Activated effector memory CD4-positive, alpha-beta T cell treated with Interleukin-2 at 50 U/mL for 16 hours (primary cell): ENCODE data around the gene RGL2.
"Not testable (repeated sequence)": the region's sequence is repeated elsewhere in the genome, so short reads cannot be mapped to it uniquely, and the experiment has no call there.

Experiments
- DNase-seq: peaks from one replicate; pipeline ENCODE4 v3.0.0-alpha.2; 2020

RGL2 gene, protein sequence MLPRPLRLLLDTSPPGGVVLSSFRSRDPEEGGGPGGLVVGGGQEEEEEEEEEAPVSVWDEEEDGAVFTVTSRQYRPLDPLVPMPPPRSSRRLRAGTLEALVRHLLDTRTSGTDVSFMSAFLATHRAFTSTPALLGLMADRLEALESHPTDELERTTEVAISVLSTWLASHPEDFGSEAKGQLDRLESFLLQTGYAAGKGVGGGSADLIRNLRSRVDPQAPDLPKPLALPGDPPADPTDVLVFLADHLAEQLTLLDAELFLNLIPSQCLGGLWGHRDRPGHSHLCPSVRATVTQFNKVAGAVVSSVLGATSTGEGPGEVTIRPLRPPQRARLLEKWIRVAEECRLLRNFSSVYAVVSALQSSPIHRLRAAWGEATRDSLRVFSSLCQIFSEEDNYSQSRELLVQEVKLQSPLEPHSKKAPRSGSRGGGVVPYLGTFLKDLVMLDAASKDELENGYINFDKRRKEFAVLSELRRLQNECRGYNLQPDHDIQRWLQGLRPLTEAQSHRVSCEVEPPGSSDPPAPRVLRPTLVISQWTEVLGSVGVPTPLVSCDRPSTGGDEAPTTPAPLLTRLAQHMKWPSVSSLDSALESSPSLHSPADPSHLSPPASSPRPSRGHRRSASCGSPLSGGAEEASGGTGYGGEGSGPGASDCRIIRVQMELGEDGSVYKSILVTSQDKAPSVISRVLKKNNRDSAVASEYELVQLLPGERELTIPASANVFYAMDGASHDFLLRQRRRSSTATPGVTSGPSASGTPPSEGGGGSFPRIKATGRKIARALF

DNA sequence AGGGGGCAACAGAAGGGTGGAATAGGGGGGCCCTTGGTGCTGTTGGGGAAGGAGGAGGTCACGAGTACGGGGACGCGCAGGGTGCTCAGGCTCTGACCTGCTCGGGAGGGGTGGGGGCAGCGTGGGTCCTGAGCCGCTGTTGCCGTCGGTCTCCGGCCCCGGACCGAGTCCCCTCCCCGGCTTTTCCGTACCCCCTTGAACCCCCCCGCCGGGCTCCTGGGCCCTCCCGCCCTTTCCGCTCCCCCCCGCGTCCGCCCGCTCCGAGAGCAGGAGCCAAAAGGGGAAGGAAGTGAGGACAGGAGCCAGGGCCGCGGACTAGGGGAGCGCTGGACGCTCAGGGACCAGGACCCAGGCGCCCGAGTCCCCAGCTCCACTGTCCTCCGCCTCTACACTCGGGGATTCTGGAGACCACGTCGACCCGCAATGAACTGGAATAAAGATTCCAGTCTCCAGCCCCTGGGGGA, at the start of gene RGL2:
RGL2 (minus strand) TSS at position 170 of the 464 bp plus-strand sequence. CDS start 332 bp downstream, outside the sequence.
- peak; percentile 62 for DNase-seq

- DNase-seq: no peak
Measured at GRCh38 chr6:33347816-33348215, 49.1 kb upstream of the RGL2 start.

DNA sequence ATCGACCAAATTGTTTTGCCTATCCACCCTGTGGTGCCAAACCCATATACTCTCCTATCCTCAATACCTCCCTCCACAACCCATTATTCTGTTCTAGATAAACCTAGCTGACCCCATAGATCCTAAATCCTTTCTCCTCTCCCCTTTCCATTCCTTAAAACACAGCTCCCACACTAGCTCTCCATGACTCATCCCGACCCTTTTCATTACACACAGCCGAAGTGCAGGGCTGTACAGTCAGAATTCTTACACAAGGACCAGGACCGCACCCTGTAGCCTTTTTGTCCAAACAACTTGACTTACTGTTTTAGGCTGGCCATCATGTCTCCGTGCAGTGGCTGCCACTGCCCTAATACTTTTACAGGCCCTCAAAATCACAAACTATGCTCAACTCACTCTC, 48.2 kb upstream of the RGL2 start:
- DNase-seq: not testable (repeated sequence)

GRCh38 chr6:33344701-33345697, 46.3 kb upstream of the RGL2 start:
- DNase-seq: peak; percentile 53

DNA sequence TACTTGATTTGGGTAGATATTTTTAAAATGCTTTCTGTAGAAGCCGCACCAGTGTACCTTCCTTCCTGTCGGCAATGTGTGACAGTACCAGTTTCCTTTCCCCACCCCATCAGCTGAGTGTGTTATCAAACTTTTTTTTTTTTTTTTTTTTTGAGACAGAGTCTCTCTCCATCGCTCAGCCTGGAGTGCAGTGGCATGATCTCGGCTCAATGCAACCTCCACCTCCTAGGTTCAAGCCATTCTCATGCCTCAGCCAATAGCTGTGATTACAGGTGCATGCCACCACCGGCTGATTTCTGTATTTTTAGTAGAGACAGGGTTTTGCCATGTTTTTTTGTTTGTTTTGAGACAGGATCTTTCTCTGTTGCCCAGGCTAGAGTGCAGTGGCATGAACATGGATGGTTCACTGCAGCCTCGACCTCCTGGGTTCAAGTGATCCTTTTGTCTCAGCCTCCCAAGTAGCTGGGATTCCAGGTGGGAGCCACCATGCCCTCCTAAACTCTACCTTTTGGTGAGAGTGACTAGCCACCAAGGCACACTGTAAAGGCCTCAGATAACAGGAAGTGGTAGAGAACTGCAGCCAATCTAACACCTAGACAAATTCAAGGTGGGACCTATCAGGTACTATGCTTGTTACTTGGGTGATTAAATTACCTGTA, 45.3 kb upstream of the RGL2 start:
- DNase-seq: peak; percentile 50

DNA sequence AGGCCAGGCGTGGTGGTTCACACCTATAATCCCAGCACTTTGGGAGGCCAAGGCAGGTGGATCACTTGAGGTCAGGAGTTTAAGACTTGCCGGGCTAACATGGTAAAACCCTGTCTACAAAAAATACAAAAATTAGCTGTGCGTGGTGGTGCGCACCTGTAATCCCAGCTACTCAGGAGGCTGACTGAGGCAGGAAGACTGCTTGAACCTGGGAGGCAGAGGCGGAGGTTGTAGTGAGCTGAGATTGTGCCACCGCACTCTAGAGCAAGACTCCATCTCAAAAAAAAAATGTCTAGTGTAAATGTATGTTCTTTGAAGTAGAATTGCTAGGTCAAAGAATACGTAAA, 44.8 kb upstream of the RGL2 start:
- DNase-seq: not testable (repeated sequence)

DNA sequence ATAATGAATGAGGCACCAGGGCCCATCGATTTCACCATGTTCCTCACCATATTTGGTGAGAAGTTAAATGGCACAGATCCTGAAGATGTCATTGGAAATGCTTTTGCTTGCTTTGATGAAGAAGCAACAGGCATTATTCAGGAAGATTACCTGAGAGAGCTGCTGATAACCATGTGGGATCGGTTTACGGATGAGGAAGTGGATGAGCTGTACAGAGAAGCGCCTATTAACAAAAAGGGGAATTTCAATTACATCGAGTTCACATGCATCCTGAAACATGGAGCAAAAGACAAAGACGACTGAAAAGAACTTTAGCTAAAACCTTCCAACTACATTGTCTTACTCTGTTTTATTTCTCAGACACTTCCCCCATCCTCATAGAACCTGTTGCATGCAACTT, 40.5 kb upstream of the RGL2 start:
- no peak for DNase-seq

DNA sequence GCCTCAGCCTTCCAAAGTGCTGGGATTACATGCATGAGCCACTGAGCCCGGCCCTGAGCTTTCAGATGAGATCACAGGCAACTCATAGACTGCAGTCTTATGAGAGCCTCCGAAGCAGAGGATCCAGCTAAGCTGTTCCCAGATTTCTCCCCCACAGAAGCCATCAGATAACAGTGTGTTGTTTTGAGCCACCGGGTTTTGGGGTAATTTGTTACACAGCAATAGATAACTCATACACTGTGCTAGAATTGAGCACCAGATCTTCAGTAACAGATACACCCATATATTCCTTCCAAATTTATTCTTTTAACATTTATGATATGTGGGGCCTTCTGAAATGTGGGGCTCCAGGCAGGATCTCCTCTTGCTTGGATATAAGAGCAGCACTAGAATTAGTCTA, 37.8 kb upstream of the RGL2 start:
- no peak for DNase-seq

GRCh38 chr6:33335916-33336315, 37.2 kb upstream of the RGL2 start:
- DNase-seq: no peak

DNA sequence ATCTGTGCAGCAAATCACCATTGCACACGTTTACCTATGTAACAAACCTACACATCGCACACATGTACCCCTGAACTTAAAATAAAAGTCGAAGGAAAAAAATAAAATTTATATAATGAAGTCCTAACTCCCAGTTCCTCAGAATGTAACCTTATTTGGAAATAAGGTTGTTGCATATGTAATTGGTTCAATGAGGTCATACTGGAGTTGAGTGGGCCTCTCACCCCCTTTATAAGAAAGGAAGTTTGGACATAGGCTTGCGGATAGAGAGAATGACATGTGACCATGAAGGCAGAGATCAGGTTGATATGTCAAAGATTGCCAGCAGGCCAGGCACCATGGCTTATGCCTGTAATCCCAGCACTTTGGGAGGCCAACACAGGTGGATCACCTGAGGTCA, 34.9 kb upstream of the RGL2 start:
- DNase-seq: no peak

DNA sequence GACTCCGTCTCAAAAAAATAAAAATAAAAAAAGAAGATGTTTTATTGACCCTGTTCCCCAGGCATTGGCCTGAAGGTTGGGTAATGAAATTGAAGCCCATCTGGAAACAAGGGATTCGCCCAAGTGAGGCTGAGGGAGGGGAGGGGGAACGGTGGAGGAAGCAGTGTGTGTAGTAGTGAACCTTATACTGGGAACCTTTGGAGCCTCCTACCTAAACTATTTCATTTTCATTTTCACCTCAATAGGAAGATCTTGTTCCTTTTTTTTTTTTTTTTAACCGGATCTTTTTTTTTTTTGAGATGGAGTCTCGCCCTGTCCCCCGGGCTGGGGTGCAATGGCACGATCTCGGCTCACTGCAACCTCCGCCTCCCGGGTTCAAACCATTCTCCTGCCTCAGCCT, 32.0 kb upstream of the RGL2 start:
- DNase-seq: no peak

GRCh38 chr6:33329058-33329457, 30.3 kb upstream of the RGL2 start:
- DNase-seq: no peak

DNA sequence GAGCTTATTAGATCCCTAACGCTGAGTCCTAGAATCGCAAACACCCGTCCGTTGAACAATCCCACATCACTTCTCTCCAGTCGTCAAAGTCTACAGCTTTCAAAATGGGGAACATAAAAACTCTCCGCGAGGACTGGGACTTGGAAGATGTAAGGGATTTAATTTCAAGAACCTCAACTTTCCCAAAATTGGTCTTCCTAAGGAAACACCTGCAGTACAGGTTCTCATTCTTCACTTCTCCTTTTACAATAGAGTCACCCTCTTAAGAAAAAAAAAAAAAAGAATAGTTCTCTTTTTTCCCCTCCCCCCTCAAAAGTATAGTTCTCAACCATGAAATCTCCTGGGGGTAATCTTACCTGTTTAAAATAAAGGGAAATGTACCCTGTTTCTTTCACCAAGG, 25.4 kb upstream of the RGL2 start:
- DNase-seq: no peak

DNA sequence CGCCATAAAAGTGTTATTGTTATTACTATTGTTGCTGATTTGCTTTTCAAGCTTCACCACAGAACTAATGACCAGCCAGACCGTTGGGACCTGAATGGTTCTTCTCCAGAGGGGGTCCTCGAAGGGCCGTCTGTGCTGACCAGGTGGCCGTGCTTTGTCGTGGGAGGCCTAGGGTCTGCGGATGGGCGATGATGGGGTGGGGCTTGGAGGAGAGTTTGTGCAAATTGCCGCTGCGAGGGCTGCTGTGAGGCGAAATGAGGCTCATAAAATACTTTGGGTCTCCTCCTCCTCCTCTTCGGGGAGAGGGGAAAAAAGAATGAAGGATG, 24.8 kb upstream of the RGL2 start:
- DNase-seq: peak; percentile 14

GRCh38 chr6:33321227-33321626, 22.5 kb upstream of the RGL2 start:
- DNase-seq: no peak

- no peak for DNase-seq
Measured at GRCh38 chr6:33320315-33321181, 21.8 kb upstream of the RGL2 start.

- DNase-seq: no peak
Measured at GRCh38 chr6:33319939-33320314, 21.2 kb upstream of the RGL2 start.

DNA sequence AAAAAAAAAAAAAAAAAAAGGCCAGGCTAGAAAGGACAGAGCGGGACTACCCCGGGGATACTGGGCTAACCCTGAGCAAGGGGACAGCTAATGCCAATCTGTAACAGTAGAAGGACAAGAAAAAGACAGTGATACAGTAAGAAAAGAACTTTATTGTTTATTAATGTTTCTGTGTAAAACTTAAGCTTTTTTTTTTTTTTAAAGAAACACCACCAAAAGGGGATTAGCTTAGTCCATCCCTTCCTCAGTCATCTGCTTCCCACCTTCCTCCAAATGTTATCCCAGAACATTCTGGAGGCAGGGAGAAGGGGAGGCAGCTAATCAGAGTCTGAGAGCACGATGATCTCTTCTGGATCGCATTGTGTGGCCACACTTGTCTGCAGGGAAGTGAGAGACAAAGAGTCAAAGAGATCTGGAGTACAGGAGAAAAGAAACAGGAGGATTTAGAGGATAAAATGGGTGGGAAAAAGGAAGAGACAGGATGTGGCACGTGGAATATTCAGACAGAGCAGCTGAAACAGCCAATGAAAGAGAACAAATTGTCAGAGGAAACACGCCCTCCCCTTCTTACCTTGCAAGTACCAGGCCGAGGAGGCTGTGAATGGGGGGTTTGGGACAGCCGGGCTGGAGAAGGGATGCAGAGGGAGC, 19.8 kb upstream of the RGL2 start:
- no peak for DNase-seq

DNA sequence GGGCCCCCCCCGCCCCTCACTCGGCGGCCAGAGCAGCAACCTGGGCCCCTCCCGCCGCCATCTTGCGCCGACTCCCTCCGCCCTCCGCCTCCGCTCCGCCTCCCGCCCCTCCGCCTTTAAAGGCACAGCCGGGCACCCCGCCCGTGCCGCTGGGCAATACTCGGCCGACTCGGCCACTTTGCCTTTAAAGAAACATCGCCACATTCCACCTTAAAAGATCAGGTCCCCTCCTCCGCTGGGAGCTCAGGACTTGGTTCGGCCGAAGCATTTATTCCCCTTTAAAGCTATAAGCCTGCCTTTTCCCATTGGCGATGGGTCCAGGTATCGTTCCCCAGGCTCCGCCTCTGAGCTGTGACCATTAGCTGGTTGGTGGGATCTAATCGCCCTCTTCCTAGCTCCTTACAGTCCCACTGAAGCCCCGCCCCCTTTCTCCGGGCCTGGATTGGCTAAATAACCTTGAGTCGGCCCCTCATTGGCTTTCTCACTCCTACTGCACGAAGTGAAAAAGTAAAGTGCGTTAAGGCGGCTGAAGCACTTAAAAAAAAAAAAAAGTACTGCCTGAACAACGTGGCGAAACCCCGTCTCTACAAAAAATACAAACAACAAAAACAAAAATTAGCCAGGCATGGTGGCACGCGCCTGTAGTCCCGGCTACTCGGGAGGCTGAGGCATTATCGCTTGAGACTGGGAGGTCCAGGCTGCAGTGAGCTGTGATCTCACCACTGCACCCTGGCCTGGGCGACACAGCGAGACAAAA, 19.1 kb upstream of the RGL2 start, which contains the start of gene ZBTB22:
ZBTB22 (minus strand) TSS at position 76 of the 757 bp plus-strand sequence. CDS start 828 bp downstream, outside the sequence.
- peak; percentile 93 for DNase-seq

GRCh38 chr6:33317419-33317668, 18.6 kb upstream of the RGL2 start:
- no peak for DNase-seq
